DND-41 (cell line): ENCODE measurements around the gene SPATC1L.

Experiments used
- CTCF ChIP-seq: IDR thresholded peaks from 2 replicates; pipeline ENCODE4 v1.5.1; 2012; ENCODE audit warnings: borderline replicate concordance, low read length, moderate library complexity, mild to moderate bottlenecking; ENCODE audit not compliant: poor library complexity, severe bottlenecking; ENCODE audit errors: extremely low read depth
- EZH2 ChIP-seq: IDR thresholded peaks from 3 replicates; pipeline ENCODE4 v1.6.1; 2012; ENCODE audit warnings: borderline replicate concordance, low read depth, mild to moderate bottlenecking, moderate library complexity, low read length, inconsistent platforms; ENCODE audit not compliant: severe bottlenecking

- TF ChIP-seq CTCF (no peak), EZH2 (no peak)
Measured at GRCh38 chr21:46113497-46114176, 70.6 kb downstream of the SPATC1L start.
